NCI-H2107 treated with DMSO at 0.1 percent for 48 hours (cell line): ENCODE results near the gene RPTOR.
"Not testable (repeated sequence)": the region's sequence is repeated elsewhere in the genome, so short reads cannot be mapped to it uniquely, and the experiment has no call there.

Experiments used
- DNase-seq: peaks from one replicate; lab custom pipeline; 2025; ENCODE audit not compliant: unreplicated experiment; lab: John Stamatoyannopoulos, UW

Gene RPTOR

DNA sequence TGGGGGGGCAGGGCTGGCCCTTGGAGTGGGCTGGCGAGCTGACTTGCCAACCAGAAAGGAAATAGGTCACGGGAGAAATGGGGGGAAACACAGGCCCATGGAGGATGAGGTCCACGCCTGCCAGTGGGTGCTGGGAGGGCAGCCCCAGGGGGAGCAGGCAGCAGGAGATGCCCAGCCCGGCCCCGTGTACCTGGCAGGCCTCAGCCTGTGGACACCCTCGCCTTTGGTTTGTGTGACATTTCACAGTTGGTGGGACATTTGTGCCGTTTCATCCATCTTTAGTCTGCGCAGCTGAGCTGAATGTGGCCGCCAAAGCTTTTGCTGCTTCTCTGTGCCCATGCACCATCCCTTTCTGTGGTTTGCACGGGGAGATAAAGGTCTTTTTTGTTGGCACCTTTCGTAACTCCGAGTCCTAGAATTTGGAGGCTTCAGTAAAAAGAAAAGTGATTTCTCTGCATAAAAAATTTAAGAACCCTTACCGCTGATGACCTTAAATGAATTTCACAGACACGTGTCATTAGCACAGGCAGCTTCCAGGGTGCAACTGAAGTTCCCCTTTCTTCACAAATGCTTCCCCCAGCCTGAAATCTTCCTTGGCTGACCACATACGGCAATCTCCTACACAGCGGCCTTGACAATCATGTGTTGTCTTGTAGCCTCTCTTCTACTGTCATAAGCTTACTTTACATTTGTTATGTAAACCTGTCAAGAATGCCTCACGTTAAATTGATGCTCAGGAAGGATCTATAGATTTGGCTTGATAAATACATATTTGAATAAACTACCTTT lies 193.6 kb downstream of the RPTOR start:
- DNase-seq, result no peak

DNA sequence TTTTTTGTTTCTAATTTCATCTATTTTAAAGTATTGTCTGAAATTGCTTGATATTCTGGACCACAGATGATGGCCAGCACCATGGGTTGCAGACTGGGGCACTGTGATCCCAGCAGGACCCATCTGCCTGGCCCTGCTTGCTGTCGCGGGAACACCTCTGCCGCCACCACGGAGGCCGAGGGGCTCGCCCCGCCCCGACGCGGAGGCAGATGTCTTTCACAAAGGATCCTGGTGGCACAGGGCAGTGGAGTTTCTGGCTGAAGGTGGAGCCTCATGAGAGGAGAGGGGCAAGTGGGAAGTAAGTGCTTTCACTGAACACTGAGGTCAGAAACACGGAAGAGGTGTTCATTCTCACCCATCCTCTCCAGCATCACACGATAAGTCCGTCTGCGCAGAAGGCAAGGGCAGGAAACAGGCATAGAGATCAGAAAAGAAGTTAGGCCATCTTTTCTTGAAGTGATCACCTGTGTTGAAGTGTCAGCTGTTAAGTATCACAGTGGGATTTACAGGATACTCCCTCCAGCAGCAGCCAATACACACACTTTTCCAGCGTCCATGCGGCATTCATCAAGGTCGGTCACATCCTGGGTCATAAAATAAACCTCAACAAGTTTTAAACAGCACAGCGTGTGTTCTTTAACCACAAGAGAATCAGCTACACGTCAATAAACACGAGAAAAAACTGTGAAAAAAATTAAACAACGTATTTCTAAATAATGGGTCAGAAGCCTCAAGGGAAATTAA lies 194.5 kb downstream of the RPTOR start:
- no peak for DNase-seq

DNA sequence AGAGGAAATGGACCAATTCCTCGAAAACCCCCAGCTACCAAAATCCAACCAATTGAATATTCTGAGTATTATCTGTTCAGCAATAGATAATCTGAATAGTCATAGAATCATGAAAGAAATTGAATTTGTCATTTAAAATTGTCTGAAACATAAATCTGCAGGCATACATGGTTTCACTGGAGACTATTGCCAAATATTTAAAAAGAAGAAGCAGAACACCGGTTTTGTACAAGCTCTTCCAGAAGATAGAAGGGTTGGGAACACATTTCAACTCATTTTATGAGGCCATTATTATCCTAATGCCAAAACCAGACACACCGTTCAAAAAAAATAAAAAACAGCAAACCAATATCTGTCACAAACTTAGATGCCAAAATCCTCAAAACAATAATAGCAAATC lies 195.5 kb downstream of the RPTOR start:
- no peak for DNase-seq

- no peak for DNase-seq
These were observed 197.5 kb downstream of the RPTOR start for GRCh38 chr17:80742091-80742490.

GRCh38 chr17:80742581-80743180 lies 198.0 kb downstream of the RPTOR start:
- DNase-seq, result no peak

- no peak for DNase-seq
These were observed 198.6 kb downstream of the RPTOR start for GRCh38 chr17:80743181-80743771.

DNA sequence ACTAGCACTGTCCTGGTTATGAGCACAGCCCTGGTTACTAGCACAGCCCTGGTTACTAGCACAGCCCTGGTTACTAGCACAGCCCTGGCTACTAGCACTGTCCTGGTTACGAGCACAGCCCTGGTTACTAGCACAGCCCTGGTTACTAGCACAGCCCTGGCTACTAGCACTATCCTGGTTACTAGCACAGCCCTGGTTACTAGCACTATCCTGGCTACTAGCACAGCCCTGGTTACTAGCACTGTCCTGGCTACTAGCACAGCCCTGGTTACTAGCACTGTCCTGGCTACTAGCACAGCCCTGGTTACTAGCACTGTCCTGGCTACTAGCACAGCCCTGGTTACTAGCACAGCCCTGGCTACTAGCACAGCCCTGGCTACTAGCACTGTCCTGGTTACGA lies 199.3 kb downstream of the RPTOR start:
- not testable (repeated sequence) for DNase-seq

GRCh38 chr17:80744725-80745124 lies 200.1 kb downstream of the RPTOR start:
- not testable (repeated sequence) for DNase-seq

- DNase-seq, result no peak
These were observed 200.5 kb downstream of the RPTOR start for GRCh38 chr17:80745183-80745582.

DNA sequence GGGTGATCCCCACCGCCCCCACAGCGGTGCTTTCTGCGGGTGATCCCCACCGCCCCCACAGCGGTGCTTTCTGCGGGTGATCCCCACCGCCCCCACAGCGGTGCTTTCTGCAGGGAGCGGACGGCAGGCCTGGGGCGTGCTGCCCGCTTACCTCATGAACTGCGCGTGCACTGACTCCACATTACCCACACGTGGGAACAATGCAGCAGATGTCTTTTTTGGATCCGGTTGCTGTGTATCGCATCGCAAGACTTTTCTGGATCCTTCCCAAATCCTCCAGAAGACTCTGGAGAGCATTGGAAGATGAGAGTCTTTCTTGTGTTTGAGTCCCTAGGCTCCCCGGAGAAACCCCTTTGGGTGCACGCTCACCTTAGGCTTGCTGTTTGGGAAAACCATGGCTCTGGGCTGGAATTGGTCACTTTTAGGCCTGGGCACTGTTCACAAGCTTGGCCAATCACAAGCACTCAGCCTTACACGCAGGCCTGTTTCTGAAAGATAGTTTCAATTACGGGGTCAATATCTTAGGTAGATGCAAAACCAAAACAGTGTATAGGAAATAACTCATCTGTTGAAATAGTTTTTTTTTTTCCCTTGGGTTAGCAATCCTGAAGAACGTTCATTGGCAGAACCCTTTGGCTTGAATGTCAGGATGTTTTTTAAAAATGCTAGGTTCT lies 201.8 kb downstream of the RPTOR start:
- DNase-seq, result no peak

DNA sequence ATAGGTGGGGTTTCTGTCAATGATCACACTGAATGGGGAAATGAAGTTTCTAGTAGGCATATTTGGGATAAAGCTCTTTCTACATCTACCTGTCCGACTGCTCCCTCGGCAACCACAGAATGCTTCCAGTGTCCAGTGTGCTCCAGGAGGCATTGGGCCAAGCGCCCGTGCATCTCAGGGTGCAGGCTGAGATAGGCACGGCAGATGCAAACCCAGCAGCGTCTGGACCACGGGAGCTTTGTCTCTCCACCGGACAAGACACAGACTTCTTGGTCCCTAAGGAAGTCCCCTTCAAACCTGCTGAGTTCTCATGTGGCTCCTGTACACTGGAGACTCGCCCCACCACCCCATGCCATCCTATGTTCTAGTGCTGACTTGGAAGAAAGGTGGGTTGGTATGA lies 202.8 kb downstream of the RPTOR start:
- no peak for DNase-seq

- DNase-seq, result no peak
These were observed 205.0 kb downstream of the RPTOR start for GRCh38 chr17:80749611-80750010.

GRCh38 chr17:80750263-80750662 lies 205.6 kb downstream of the RPTOR start:
- no peak for DNase-seq

DNA sequence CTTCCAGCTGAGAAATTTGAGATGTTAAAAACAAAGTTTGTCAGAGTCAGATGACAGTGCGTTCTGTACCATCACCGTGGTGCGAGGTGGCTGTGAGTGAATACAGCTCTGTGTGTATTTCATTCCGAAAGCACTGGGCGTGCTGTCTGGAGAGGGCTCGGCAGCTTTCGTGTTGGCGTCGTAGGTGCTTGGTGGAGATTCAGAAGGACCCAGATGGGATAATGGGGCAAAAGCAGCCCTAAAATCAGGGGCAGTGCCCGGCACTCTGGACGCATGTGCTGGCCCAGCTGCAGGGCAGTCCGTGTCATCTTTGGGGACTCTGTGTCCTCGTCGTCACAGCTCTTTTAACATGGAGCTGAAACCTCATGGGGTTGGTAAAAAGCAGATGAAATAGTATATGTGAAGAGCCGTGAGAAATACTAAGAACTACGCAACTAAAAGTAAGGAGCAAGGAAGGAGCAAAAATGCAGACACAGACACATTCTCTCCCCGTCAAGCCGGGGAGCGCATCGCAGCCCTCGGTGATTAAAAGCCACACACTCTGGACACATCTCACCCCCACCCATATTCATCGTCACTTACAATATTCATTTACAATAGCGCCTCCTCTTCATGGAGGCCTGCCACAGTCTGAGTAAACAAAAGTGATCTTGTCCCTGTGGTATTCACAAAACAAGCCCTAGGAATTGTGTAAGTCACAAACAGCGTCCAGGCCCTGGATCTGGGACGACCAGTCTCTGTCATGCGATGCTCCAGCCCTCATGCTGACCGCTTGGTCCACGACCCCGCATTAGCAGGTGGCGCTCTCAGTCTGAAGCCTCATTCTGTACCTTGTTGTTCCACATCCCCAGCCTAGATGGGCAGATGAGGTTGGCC lies 206.7 kb downstream of the RPTOR start:
- DNase-seq, result no peak

GRCh38 chr17:80751946-80752581 lies 207.4 kb downstream of the RPTOR start:
- DNase-seq, result no peak

- DNase-seq, result no peak
These were observed 209.2 kb downstream of the RPTOR start for GRCh38 chr17:80753685-80754345.

DNA sequence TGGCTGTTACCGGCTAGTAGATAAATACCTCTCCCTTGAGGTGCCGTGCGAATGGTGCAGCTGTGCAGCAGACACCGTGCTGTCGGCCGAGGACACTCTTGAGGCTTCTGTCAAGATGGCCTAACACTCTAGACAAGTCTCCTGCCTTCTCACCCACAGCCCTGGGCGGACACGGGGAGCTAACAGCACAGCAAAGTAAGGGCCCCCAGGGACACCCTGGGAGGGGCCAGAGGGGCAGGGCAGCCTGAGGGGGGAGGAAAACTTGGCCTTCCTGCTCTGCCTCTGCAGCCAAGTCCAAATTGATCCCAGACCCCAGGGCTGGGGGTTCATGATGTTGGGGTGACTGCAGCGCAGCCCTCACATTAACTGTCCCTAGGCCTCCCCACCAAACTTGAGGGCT lies 210.2 kb downstream of the RPTOR start:
- no peak for DNase-seq

DNA sequence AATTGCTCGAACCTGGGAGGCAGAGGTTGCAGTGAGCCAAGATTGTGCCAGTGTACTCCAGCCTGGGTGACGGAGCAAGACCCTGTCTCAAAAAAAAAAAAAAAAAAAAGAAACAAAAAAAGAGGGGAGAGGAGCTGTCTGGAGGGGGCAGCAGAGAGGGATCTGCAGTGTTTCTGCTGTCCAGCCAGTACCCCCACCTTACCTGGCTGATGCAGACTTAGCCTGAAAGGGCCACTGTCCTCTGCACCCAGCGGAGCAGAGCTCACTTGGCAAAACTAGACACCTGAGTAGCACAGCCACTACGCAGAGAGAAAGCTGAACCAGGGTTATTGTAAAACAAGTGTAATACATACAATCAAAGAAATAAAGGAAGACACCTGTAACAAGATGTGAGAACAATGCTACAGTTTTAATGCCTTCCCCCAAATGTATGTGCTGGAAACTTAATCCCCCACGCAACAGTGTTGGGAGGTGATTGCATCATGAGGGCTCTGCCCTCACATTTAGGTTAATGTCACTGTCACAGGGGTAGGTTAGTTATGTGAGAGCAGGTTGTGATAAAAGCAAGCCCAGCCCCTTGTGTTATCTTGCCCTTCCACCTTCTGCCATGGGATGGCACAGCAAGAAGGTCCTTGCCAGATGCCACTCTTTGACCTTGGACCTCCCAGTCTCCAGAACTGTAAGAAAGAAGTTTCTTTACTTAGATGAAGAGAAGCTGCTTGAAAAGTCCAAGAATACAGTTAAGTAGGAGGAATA lies 211.2 kb downstream of the RPTOR start:
- DNase-seq, result peak; percentile 82
